NCI-H1105 (cell line): ENCODE results near the gene ERCC6L2.

Source experiments
- DNase-seq: peaks from one replicate; lab custom pipeline; 2025; lab: John Stamatoyannopoulos, UW

ERCC6L2 gene

GRCh38 chr9:95875305-95876137, at the start of gene ERCC6L2:
TSS of gene ERCC6L2 (plus strand) at chr9:95875691. CDS start at chr9:95876039, 348 bp downstream.
- DNase-seq, result peak; percentile 98

GRCh38 chr9:95826183-95826838, 49.2 kb upstream of the ERCC6L2 start:
- no peak for DNase-seq

- no peak for DNase-seq
These were observed 44.7 kb upstream of the ERCC6L2 start for GRCh38 chr9:95830768-95831167.

GRCh38 chr9:95831810-95832209, 43.7 kb upstream of the ERCC6L2 start:
- no peak for DNase-seq

- no peak for DNase-seq
These were observed 41.8 kb upstream of the ERCC6L2 start for GRCh38 chr9:95833546-95834178.

GRCh38 chr9:95834281-95834907, 41.1 kb upstream of the ERCC6L2 start:
- DNase-seq, result no peak

- no peak for DNase-seq
These were observed 40.1 kb upstream of the ERCC6L2 start for GRCh38 chr9:95835393-95835792.

- DNase-seq, result no peak
These were observed 39.4 kb upstream of the ERCC6L2 start for GRCh38 chr9:95836072-95836471.

GRCh38 chr9:95839012-95839411, 36.5 kb upstream of the ERCC6L2 start:
- DNase-seq, result no peak

GRCh38 chr9:95840074-95840473, 35.4 kb upstream of the ERCC6L2 start:
- DNase-seq, result no peak

- DNase-seq, result no peak
These were observed 34.1 kb upstream of the ERCC6L2 start for GRCh38 chr9:95841377-95841776.

- no peak for DNase-seq
These were observed 29.7 kb upstream of the ERCC6L2 start for GRCh38 chr9:95845751-95846150.

- DNase-seq, result no peak
These were observed 26.7 kb upstream of the ERCC6L2 start for GRCh38 chr9:95848764-95849163.

- no peak for DNase-seq
These were observed 23.1 kb upstream of the ERCC6L2 start for GRCh38 chr9:95852059-95853032.

GRCh38 chr9:95854386-95855020, 21.0 kb upstream of the ERCC6L2 start:
- DNase-seq, result no peak

- DNase-seq, result no peak
These were observed 19.5 kb upstream of the ERCC6L2 start for GRCh38 chr9:95855961-95856360.

GRCh38 chr9:95857124-95857523, 18.4 kb upstream of the ERCC6L2 start:
- DNase-seq, result peak; percentile 29

GRCh38 chr9:95857896-95858295, 17.6 kb upstream of the ERCC6L2 start:
- no peak for DNase-seq

GRCh38 chr9:95862343-95862742, 13.1 kb upstream of the ERCC6L2 start:
- no peak for DNase-seq

- no peak for DNase-seq
These were observed 10.5 kb upstream of the ERCC6L2 start for GRCh38 chr9:95864852-95865580.
